Measurements from ENCODE around the gene DTNBP1.

- TF ChIP-seq CTCF (IDR thresholded peaks at IDR 0.05) (no peak), POLR2A (IDR thresholded peaks at IDR 0.05) (no peak)
Observed at GRCh38 chr6:15475872-15476271, 187.0 kb downstream of the DTNBP1 start.

Data from breast epithelium (tissue), 3 donors.